HepG2 (cell line): ENCODE measurements around the gene PRR36. TPM values are rescaled to one million over a fixed set of nuclear protein-coding genes. Genes with fewer than 3 reads are reported as not detected.
A peak's percentile ranks its signal among the peaks of the same experiment; 100 is the strongest.

Experiments
- HNF1A ChIP-seq, 2 experiments: sonication (generic) in 1 of 2; formaldehyde crosslinking in 1 of 2; IDR thresholded peaks; 2 replicates each; pipeline versions ENCODE4 v1.4.0 to v1.6.1; 2016 to 2020; ENCODE audit warnings: borderline replicate concordance in 1 of 2, low read depth in 1 of 2, mild to moderate bottlenecking in 1 of 2, missing genetic modification reagents in 1 of 2
- MBD4 ChIP-seq: IDR thresholded peaks from 2 replicates; pipeline ENCODE4 v1.6.1; 2012; ENCODE audit warnings: low read length, inconsistent platforms, borderline replicate concordance
- MYC ChIP-seq: sonication (generic); formaldehyde crosslinking; IDR thresholded peaks from 2 replicates; pipeline ENCODE4 v1.9.0; 2021; ENCODE audit warnings: missing genetic modification reagents, borderline replicate concordance
- SALL2 ChIP-seq: sonication (generic); formaldehyde crosslinking; IDR thresholded peaks from 2 replicates; pipeline ENCODE4 v1.8.1; 2023; ENCODE audit warnings: mild to moderate bottlenecking, missing genetic modification reagents, inconsistent platforms
- SIN3B ChIP-seq: fragments of 150-350 bp; IDR thresholded peaks from 2 replicates; pipeline ENCODE4 v1.6.1; 2014; ENCODE audit warnings: low read length
- THAP9 ChIP-seq: sonication (generic); formaldehyde crosslinking; IDR thresholded peaks from 2 replicates; pipeline ENCODE4; 2020; ENCODE audit warnings: missing genetic modification reagents, mild to moderate bottlenecking, borderline replicate concordance
- ZBED4 ChIP-seq: sonication (generic); formaldehyde crosslinking; IDR thresholded peaks from 2 replicates; pipeline ENCODE4 v1.4.0; 2020; ENCODE audit warnings: missing genetic modification reagents, borderline replicate concordance
- ZBTB14 ChIP-seq: sonication (generic); formaldehyde crosslinking; IDR thresholded peaks from 2 replicates; pipeline ENCODE4 v1.4.0; 2020; ENCODE audit warnings: missing genetic modification reagents
- ZEB1 ChIP-seq: IDR thresholded peaks from 2 replicates; pipeline ENCODE4 v1.6.1; 2012; ENCODE audit warnings: mild to moderate bottlenecking, low read depth, inconsistent platforms; ENCODE audit not compliant: insufficient replicate concordance
- ZFP91 ChIP-seq: sonication (generic); formaldehyde crosslinking; IDR thresholded peaks from 2 replicates; pipeline ENCODE4 v1.9.0; 2022; ENCODE audit warnings: missing genetic modification reagents, mild to moderate bottlenecking, borderline replicate concordance
- ZNF235 ChIP-seq: sonication (generic); formaldehyde crosslinking; IDR thresholded peaks from 2 replicates; pipeline ENCODE4 v1.8.1; 2023; ENCODE audit warnings: mild to moderate bottlenecking, missing genetic modification reagents, borderline replicate concordance
- ZNF329 ChIP-seq: sonication (generic); formaldehyde crosslinking; IDR thresholded peaks from 2 replicates; pipeline ENCODE4 v1.9.0; 2021; ENCODE audit warnings: low read depth, mild to moderate bottlenecking, missing genetic modification reagents
- polyA plus RNA-seq, 8 experiments: library from polyadenylated mRNA; depleted of rRNA in 3 of 8; stranded (reverse) in 7 of 8; unstranded in 1 of 8; fragments of >200 nt; fragmentation: Illumina TruSeq in 4 of 8; extraction: Trizol in 4 of 8; gene quantifications; 2 replicates each; pipeline versions ENCODE4 v1.2.1 to v1.2.3, GENCODE V29; 2011 to 2016; ENCODE audit warnings: low read depth in 4 of 8, missing spikeins in 1 of 8, mixed read lengths in 1 of 8; ENCODE audit not compliant: insufficient read depth in 1 of 8
- total RNA-seq, 5 experiments: library from RNA; depleted of rRNA; stranded (reverse); fragments of >200 nt; fragmentation: Illumina TruSeq; extraction: Trizol; gene quantifications; 2 replicates each; pipeline ENCODE4 v1.2.3, GENCODE V29; 2016; ENCODE audit warnings: low read depth in 1 of 5

PRR36 gene
- total and polyA plus RNA-seq, 2 of the 13 experiments (the other 11 are each of a cell fraction or from before 2014, with no cell fraction given), result 0.07 to 0.17 TPM

GRCh38 chr19:7868671-7869452 lies 5.3 kb downstream of the PRR36 start (continued):
- no peak for TF ChIP-seq ZBED4 (CRISPR knock-in tag)
- TF ChIP-seq ZFP91 (CRISPR knock-in tag), result peak; percentile 45
- TF ChIP-seq MYC (CRISPR knock-in tag), result peak; percentile 61; the same call in 1 of the 2 replicates
- no peak for TF ChIP-seq MBD4
- no peak for TF ChIP-seq SIN3B
- peak; percentile 76 for TF ChIP-seq ZNF235 (CRISPR knock-in tag)
- TF ChIP-seq ZEB1, result no peak
- TF ChIP-seq ZBTB14 (CRISPR knock-in tag), result peak; percentile 57
- peak; percentile 65; the same call in 1 of the 2 replicates for TF ChIP-seq ZNF329 (CRISPR knock-in tag)
- TF ChIP-seq SALL2 (CRISPR knock-in tag), result 0 out of 2 replicates have a peak, but pooled peaks have one; percentile 7
- no peak for TF ChIP-seq HNF1A (IDR thresholded peaks at IDR 0.05; ENCODE audit: low read depth)
- TF ChIP-seq HNF1A (CRISPR knock-in tag; IDR thresholded peaks at IDR 0.05; ENCODE audit: borderline replicate concordance), result no peak
- TF ChIP-seq THAP9 (CRISPR knock-in tag), result 0 out of 2 replicates have a peak, but pooled peaks have one; percentile 13
